ENCODE data around the gene MED17. TPM values are rescaled to one million over a fixed set of nuclear protein-coding genes. Genes with fewer than 3 reads are reported as not detected.

MED17 gene
- total and polyA plus RNA-seq, 4 donors: 32.2 to 36.2 (median 34.6) TPM

GRCh38 chr11:93857413-93858120 is 73.5 kb downstream of the MED17 start:
- WGBS (ENCODE audit: insufficient coverage): 67% methylated on average over 2 of the region's 3 CpGs

GRCh38 chr11:93858121-93858775 is 74.2 kb downstream of the MED17 start:
- H3K4me3 ChIP-seq (ENCODE audit: low read depth, low read length): no peak overlapping the region
- H3K36me3 ChIP-seq (ENCODE audit: control insufficient read depth, insufficient read depth, low read length): no peaks in the 10 kb centered on the region
- H3K4me1 ChIP-seq (ENCODE audit: control insufficient read depth, insufficient read depth, low read length): no peaks in the 10 kb centered on the region
- peak in 1 of 6 donors; percentile 72 for DNase-seq (ENCODE audit: low read depth in 4 of 6, low spot score in 6 of 6)
- 17% methylated on average over 2 of the region's 3 CpGs for WGBS (ENCODE audit: insufficient coverage)
- H3K27ac ChIP-seq (ENCODE audit: low read depth, low read length): no peak overlapping the region
- H3K9me3 ChIP-seq (ENCODE audit: control insufficient read depth, insufficient read depth, low read length): no peaks in the 10 kb centered on the region
- no peaks in the 10 kb centered on the region for H3K27me3 ChIP-seq (ENCODE audit: control insufficient read depth, insufficient read depth, low read length)

More at GRCh38 chr11:93857413-93858120, 73.5 kb downstream of the MED17 start:
- Histone ChIP-seq H3K27me3 (ENCODE audit: control insufficient read depth, insufficient read depth, low read length) (no peaks in the 10 kb centered on the region), H3K4me1 (ENCODE audit: control insufficient read depth, insufficient read depth, low read length) (no peaks in the 10 kb centered on the region), H3K36me3 (ENCODE audit: control insufficient read depth, insufficient read depth, low read length) (no peaks in the 10 kb centered on the region), H3K9me3 (ENCODE audit: control insufficient read depth, insufficient read depth, low read length) (no peaks in the 10 kb centered on the region), H3K27ac (ENCODE audit: low read depth, low read length) (no peak overlapping the region), H3K4me3 (ENCODE audit: low read depth, low read length) (no peak overlapping the region)
- peak in 2 of 6 donors; percentile 6 to 53 for DNase-seq (ENCODE audit: low read depth in 4 of 6, low spot score in 6 of 6)

- Histone ChIP-seq H3K36me3 (ENCODE audit: control insufficient read depth, insufficient read depth, low read length) (no peaks in the 10 kb centered on the region), H3K4me1 (ENCODE audit: control insufficient read depth, insufficient read depth, low read length) (no peaks in the 10 kb centered on the region), H3K9me3 (ENCODE audit: control insufficient read depth, insufficient read depth, low read length) (no peaks in the 10 kb centered on the region), H3K27ac (ENCODE audit: low read depth, low read length) (no peak overlapping the region), H3K4me3 (ENCODE audit: low read depth, low read length) (no peak overlapping the region), H3K27me3 (ENCODE audit: control insufficient read depth, insufficient read depth, low read length) (no peaks in the 10 kb centered on the region)
- 61% methylated on average over 3 of the region's 4 CpGs for WGBS (ENCODE audit: insufficient coverage)
- DNase-seq (ENCODE audit: low read depth in 4 of 6, low spot score in 6 of 6): peak in 1 of 6 donors; percentile 57
These were observed 77.7 kb downstream of the MED17 start for GRCh38 chr11:93861808-93862207.

Small RNAs within 50 kb of the gene (small RNA-seq; reads per million reads assigned to genes)
- gene RF00019 (ENCODE audit: low replicate concordance) (not detected), gene SNORA40 (ENCODE audit: low replicate concordance) (not detected)

Other genes with a start within 250 kb of the MED17 start
- 10 to 100 TPM in 1 of 2 donors, 1 to 10 TPM in 1; 9.5 to 13.2 TPM for gene SMCO4, start 240.9 kb upstream of the MED17 start, total RNA-seq
- gene SMCO4, start 240.9 kb upstream of the MED17 start, polyA plus RNA-seq (ENCODE audit: insufficient read length in 2 of 2): 10 to 100 TPM; 18.3 to 19.3 TPM
- 10 to 100 TPM; 22.0 to 30.3 TPM for gene CEP295, start 122.6 kb upstream of the MED17 start, total RNA-seq
- 10 to 100 TPM; 13.4 to 14.2 TPM for gene CEP295, start 122.6 kb upstream of the MED17 start, polyA plus RNA-seq (ENCODE audit: insufficient read length in 2 of 2)
- 100 to 1,000 TPM; 103 to 266 TPM for gene TAF1D, start 42.8 kb upstream of the MED17 start, total RNA-seq
- 100 to 1,000 TPM; 104 to 112 TPM for gene TAF1D, start 42.8 kb upstream of the MED17 start, polyA plus RNA-seq (ENCODE audit: insufficient read length in 2 of 2)
- gene C11orf54, start 42.6 kb upstream of the MED17 start, total RNA-seq: 10 to 100 TPM; 41.0 to 47.1 TPM
- gene C11orf54, start 42.6 kb upstream of the MED17 start, polyA plus RNA-seq (ENCODE audit: insufficient read length in 2 of 2): 10 to 100 TPM; 33.8 to 38.7 TPM
- 1 to 10 TPM; 2.1 to 7.2 TPM for gene VSTM5, start 66.3 kb downstream of the MED17 start, total RNA-seq
- gene VSTM5, start 66.3 kb downstream of the MED17 start, polyA plus RNA-seq (ENCODE audit: insufficient read length in 2 of 2): 1 to 10 TPM; 8.1 to 8.6 TPM
- gene HEPHL1, start 237.1 kb downstream of the MED17 start, total RNA-seq: under 1 TPM in 1 of 2 donors, not detected in 1; under 0.01 TPM
- gene HEPHL1, start 237.1 kb downstream of the MED17 start, polyA plus RNA-seq (ENCODE audit: insufficient read length in 2 of 2): under 1 TPM in 1 of 2 donors, not detected in 1; 0.06 TPM

Data from spinal cord (tissue), 10 donors.